HuH-7.5 (cell line): ENCODE measurements around the gene MPEG1.
A peak's percentile ranks its signal among the peaks of the same experiment; 100 is the strongest.

Experiments
- DNase-seq: peaks from one replicate; pipeline ENCODE4 v3.0.0; 2011; ENCODE audit warnings: low spot score

Gene MPEG1

GRCh38 chr11:59216641-59217564 is 4.2 kb upstream of the MPEG1 start:
- no peak for DNase-seq

DNA sequence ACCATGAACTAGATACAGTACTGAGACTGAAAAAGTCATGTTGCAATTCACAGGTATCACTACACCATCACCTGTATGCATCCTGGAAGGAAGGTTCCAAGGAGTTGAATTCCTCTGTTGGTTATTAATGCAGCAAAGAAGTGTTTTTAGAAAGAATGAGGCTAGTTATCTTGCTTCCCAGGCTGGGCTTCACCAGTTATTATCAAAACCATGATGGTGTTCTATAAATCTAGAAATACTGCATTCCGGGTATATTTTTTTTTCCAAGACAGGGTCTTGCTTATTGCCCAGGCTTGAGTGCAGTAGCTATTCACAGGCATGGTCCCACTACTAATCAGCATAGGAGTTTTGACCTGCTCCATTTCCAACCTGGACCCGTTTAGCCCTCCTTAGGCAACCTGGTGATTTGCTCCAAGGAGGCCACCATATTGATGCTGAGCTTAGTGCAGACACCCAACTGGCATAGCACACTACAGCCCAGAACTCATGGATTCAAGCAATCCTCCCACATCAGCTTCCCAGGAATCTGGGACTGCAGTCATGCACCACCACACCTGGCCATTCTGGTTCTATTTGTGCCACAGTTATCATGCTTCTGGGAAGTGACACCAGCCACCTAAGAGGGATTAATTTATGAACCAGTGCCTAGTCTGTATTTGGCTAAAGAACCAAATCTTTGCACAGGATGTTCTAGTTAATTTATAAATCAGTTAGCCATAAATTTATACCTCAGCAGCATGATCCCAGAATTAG is 1.6 kb upstream of the MPEG1 start:
- DNase-seq, result no peak

DNA sequence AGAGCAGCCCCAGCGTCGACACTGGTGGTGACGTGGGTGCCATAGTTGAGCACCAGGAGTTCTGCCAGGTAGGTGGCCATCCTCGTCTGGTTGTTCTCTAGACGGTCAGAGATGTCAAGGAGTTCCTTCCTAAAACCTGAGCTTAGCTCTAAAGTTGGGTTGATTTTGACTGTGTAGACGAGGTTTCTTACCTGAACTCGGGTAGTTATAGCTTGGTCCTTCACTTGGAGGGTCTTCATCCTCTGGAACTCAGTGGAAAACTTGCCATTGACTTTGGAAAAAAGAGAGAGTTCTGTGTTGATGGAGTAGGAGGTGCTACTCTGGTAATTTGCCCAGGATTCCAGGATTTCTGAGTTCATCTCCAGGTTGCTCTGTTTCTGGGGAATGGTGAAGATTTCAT is 505 bp downstream of the MPEG1 start:
- DNase-seq, result no peak

DNA sequence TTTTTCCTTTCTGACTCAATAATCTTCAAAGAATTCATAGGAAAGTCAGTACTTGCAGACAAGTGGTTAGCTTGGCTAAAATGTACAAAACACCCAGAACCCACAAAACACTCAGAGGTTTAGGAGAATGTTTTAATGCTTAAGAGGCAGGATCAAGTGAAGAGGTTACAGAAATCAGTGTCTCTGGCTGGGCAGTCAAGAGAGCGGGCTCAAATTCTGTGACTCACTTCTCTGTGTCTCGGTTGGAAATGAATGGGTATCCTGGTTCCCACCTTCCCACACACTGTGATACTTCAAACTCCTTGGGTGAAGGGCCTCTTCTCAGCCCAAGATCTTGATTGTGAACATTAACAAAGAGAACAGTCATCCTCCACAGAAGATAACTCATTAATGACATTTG is 3.8 kb downstream of the MPEG1 start:
- DNase-seq, result no peak

- no peak for DNase-seq
Measured at GRCh38 chr11:59207988-59208451, 4.7 kb downstream of the MPEG1 start.

DNA sequence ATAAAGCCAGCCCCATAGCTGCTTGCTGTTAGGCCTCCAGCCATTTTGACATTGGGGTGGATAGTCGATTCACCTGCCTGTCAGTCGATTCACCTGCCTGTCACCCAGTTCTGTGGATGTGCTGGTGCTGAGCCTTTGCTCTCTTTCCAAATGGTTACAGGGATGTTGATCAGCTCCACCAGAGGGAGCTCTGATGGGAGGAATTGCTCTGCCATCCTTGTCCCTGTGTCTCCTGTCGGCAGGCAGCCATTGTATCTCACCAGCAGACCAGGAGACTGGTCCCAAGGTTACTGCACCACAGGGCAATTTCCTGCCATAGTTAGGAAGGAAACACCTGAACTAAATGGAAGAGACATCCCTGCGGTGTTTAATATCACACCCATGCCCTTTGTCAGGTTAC is 6.1 kb downstream of the MPEG1 start:
- DNase-seq, result peak; percentile 34

GRCh38 chr11:59205648-59206047 is 7.1 kb downstream of the MPEG1 start:
- no peak for DNase-seq

DNA sequence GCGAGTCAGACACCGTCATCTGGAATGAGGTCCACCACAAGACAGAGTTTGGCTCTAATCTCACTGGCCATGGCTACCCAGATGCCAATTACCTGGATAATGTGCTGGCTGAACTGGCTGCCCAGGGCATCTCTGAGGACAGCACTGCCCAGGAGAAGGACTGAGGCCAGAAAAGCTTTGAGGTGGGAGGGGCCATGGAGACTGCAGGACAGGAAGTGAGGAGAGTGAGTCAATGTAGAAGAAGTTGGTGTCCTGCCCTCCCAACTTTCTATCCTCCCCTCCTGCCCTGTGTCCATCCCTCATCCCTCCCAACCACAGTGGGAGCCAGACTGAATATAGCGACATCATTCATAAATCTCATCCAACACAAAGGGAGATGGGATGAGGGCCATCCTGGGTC is 8.0 kb downstream of the MPEG1 start:
- DNase-seq, result no peak

DNA sequence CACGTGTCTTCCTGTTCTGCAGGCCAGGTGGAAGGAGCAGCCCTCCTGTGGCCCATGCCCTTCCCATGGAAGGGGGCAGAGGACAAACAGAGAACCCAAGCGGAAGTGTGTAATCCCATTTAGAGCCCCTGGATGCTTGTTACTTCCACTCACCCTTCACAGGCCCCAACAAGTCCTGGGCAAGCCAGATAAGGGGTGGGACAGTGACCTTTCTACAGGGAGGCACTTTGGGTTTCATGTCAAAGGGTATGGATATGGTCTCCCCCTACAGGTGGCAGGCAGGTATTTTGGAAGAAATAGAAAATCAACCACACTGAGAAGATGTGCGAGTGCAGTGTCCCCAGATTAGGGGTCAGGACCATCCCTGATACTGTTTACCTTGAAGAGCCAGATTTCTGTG is 11.4 kb downstream of the MPEG1 start:
- DNase-seq, result peak; percentile 34

DNA sequence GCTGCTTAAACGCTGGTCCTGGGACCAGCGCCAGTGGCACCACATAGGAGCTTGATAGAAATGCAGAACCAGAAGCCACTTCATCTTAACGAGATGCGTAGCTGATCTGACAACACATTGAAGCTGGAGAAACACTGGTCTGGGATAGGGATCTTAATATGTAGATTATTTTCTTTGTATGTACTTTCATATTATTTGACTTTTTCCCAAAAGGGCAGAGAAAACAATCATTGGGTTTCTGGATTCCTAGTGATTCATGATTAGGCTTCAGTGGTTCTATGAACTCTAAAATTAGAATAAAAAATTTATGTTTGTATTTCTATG is 12.3 kb downstream of the MPEG1 start:
- no peak for DNase-seq

DNA sequence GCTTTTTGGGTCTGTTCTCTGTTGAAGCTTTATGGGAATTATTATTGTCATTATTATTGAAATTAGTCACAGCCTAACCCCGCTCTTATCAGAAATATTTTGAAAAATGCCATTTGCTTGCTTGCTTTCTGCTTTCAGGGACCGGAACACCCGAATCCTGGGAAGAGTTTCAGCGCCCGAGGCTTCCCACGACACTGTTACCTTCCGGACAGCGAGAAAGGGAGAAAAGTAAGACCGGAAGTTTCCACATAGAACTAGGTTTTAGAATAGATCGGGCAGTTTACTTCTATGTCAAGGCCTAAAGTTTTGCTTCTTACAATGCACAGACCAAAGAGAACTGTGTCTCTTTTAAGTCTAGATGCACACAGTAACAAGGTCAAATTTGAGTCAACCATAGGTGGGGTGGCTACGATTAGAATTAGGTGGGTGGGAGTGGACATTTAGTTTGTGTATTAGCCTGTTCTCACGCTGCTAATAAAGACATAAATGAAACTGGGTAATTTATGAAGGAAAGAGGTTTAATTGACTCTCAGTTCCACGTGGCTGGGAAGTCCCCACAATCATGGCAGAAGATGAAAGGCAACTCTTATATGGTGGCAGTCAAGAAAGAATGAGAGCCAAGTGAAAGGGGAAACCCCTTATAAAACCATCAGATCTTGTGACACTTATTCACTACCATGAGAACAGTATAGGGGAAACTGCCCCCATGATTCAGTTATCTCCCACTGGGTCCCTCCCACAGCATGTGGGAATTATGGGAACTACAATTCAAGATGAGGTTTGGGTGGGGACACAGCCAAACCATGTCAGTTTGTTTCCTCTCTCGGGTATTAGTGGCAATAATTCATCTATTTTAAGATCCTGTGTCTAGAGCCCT is 12.9 kb downstream of the MPEG1 start:
- DNase-seq, result no peak

- no peak for DNase-seq
Measured at GRCh38 chr11:59198726-59199125, 14.0 kb downstream of the MPEG1 start.

- DNase-seq, result no peak
Measured at GRCh38 chr11:59197991-59198390, 14.7 kb downstream of the MPEG1 start.

DNA sequence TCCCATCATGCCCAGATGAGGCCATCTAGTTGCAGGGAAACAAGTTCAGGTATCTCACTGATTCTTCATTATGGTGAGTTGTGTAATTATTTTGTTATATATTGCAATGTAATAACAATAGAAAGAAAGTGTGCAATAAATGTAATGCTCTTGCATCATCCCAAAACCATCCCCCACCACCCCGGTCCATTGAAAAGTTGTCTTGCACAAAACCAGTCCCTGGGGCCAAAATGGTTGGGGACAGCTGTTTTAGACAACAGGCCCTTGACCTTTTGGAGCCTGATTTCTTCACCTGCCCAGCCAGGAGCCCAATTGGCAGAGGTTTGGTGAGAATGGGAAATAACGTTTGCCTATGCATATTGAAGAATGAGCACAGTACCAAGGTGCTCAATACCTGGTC is 15.9 kb downstream of the MPEG1 start:
- no peak for DNase-seq

GRCh38 chr11:59195586-59195985 is 17.1 kb downstream of the MPEG1 start:
- DNase-seq, result no peak

- DNase-seq, result no peak
Measured at GRCh38 chr11:59193587-59194130, 19.1 kb downstream of the MPEG1 start.

DNA sequence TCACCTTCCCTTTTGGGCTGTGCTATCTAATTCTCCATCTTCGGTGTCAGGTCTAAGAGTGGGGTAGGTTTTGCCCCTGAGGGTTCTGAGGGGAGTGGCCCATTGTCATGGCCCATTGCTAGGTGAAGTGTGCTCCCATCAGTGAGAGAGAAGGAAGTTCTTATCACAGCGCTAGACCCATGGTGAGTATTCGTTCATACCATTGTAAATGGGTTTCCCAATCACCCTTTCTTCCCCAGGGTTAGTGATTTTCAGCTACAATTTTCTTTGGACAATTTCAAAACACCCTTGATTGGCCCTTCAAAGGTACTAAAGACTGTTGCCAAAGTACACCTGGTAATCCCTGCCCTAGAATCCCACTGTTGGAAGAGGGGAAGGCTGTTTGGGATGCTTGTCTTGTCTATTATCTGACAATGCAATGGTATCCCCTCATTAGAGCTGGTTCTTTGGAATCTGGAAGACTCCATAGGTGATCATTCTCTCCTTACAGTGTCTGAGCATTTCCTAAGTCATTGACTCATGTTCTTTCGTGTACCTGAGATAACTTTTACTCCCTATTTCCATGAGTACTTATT is 20.2 kb downstream of the MPEG1 start:
- DNase-seq, result no peak

- DNase-seq, result no peak
Measured at GRCh38 chr11:59191890-59192289, 20.8 kb downstream of the MPEG1 start.

DNA sequence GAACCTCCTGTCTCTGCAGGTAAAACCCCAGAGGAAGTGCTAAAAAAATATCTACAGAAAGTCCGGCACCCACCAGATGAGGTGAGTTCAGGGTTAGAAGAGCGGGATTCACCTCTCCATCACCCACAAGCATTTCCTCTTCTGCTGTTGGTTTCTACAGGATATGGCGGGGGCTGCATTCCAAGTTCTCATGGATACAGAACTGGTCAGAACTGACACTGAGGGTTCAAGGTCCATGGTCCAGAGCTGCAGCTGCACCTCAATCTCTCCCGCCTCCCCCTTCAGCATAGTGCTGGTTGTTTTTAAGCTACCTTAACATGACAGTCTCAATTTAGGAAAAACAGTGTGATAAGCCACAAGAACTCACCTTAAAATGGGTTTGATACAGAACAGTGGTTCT is 21.6 kb downstream of the MPEG1 start:
- DNase-seq, result no peak

- no peak for DNase-seq
Measured at GRCh38 chr11:59189986-59190385, 22.7 kb downstream of the MPEG1 start.

DNA sequence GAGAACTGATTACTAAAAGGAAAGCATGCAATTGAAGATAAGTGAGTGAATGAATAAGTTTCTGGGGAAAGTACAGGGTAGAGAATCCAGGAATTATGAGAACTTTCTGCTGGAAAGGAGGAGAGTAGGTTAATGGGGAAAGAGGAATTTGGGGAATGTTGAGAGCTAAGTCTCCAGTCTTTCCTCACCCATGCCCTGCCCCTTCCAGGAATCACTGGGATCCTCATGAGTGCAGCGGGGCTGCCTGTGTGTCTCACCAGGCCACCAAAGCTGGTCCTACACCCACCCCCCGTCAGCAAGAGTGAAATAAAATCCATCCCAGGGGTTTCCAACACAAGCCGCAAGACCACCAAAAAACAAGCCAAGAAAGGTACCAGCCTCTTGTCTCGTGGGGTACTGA is 23.8 kb downstream of the MPEG1 start:
- DNase-seq, result no peak

GRCh38 chr11:59187587-59187986 is 25.1 kb downstream of the MPEG1 start:
- no peak for DNase-seq
